GM21528 (cell line): ENCODE data around the gene GPR55.
"Not testable (repeated sequence)": the region's sequence is repeated elsewhere in the genome, so short reads cannot be mapped to it uniquely, and the experiment has no call there.

Experiments
- ATAC-seq: cut with Tn5 transposase; IDR thresholded peaks from one replicate; pipeline ENCODE4 v1.9.1; 2021; ENCODE audit warnings: mild to moderate bottlenecking, moderate library complexity; ENCODE audit not compliant: unreplicated experiment, low FRiP score

The GPR55 gene

DNA sequence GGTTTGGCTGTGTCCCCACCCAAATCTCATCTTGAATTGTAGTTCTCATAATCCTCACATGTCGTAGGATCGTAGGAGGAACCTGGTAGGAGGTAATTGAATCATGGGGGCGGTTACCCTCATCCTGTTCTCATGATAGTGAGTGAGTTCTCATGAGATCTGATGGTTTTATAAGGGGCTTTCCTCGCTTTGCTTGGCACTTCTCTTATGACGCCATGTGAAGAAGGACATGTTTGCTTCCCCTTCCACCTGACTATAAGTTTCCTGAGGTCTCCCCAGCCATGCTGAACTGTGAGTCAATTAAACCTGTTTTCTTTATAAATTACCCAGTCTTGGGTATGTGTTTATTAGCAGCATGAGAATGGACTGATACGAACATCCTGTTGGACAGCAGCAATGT, 11.2 kb upstream of the GPR55 start:
- ATAC-seq = not testable (repeated sequence)

DNA sequence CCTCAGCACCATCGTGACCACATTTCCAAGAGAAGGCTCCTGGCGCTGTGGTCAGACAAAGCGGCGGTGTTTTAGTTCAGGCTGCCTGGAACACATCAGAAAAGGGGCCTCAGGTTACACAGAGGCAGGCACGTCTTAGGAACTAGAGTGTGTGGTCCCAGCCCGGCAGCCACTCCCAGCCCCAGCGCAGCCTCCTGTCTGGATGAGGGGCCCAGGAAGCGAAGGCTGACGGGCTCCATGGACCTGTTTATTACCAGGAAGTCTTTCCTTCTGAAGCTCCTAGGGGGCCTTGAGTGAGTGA, 10.0 kb upstream of the GPR55 start:
- no peak for ATAC-seq

DNA sequence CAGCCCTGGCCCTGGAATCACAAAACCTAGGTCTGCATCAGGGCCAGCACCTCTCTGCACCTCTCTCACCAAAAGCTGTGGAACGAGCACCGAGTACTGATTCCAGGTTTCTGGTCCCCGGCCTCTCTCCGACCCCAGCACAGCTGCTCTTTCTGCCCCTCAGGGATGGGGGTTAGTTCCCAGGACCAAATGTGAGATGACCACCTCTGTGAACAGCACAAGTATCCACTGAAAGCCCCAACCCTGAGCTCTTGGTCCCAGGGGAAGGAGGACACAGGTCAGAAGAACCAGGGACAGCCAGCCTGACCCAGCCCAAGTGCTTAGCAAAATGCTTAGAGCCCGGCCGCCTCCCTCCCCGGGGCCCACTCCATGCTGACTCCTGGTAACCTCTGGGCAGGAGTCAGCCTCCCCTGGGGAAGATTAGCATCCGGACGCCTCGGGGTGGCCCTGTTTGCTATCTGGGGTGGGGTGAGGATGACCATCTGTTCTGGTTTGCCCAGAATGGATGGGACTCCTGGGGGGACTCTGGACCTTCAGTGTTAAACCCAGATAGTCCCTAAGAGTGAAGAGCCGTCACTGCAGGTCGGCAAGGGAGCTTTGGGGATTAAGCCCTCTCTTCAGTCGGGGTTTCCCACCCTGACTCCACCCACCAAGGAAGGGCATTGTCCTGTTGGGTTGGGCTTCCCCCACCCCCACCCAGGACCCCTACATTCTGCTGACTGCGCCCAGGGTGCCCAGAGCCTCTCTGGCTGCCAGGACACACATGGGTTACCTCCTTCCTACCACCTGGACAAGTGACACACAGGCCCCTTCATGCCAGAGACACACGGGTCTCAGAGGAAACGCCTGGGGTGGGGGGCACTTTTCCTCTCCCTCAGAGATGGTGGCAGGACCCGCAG, 9.4 kb upstream of the GPR55 start:
- no peak for ATAC-seq

DNA sequence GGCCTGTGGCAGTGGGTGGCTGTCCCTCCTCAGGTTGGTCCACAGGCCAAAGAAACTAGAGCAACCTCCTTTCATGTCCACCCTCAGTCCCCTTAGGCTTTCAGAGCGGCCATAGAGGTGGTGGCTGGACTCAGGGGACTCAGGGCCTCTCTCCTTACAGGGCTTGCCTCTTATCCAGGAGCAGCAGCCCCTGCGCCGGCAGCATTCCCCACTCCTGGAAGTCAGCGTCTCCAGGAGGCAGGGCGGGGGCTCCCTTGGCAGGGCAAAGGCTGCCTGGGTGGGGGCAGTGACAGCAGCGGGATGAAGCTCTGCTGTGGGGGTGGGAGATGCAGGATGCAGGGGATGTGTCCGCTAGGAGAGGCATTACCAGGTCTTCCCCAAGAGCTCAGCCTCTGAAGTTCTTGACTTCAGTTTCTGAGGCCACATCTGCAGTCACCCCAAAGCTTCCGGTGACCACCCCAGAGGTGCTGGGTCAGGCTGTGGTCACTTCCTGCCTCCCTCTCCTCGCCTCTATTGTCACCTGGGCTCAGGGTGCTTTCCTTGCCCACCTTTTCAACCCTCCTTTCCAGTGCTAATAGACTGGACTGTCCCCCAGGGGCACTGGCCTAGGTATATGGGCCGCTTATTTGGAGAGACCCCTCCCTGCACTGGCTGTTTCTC, 8.6 kb upstream of the GPR55 start:
- ATAC-seq = no peak

DNA sequence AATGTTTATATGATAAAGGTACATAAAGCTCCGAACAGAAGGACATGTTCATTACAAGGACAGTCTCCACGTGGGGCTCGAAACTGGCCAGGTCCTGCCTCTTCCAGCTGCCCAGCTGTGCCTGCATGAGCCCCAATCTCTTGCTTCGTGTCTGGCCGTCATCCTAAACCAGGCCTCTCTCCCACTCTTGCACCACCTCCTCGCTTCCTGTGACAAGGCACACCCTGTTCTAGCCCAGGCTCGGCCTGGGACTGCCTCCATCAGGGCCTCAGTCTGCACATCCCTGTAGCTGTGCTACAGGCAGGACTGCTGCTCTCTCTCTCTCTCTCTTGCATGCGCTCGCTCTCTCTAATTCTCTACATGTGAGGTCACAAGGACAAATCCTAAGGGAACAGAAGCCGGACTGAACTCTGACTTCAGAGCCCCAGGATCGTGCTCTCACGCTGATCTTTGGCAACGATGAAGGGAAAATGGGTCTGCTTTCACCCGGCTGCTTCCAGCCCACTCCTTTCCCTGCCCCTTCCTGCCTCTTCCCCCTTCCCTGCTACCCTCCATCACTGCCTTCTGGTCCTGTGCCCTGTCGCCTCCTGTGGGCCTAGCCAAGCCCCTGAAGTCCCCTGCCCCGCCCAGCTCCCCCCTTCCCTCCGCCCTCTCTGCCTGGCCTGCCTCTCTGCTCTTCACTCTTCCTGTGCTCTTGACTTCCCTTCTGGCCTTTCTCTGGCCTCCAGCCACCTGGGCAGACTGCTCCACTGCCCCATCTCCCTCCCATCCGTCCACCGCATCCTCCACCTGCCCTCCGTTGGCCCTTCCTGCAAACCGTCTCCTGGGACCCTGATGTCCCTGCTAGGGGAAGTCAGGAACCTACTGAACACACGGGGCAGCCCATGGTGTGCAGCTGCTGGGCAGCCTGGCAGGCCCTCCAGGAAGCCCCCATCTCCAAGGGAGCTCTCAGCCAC, 7.8 kb upstream of the GPR55 start:
- no peak for ATAC-seq

DNA sequence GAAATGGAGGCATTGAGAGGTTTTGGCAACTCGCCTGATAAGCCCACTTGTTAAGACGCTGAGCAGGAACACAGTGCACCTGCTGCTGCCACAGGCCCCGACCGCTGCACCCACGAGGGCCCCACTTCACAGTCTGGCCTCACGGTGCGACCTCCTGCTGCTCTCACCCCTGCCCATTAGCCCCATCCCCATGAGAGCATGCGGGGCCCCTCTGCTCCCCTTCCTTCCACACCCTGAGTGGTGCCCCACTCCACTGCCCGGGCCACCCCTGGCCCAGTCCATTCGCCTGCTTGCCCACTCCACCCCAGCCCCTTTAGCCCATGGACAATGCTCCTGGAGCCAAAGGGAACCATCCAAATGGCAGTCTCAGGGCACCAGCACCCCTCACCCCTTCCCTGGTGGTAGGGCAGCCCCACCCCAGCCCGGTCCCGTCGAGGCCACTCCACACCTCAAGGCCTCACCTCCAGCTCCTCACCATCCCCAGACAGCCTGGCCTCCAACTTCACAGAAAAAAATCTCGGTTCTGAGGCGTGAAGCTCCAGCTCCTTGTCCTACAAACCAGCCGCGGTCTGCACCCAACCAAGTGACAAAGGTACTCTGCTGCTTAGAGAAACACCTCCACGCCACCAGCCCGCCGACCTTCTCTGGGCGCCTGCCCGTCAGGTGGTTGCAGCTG, 6.7 kb upstream of the GPR55 start:
- ATAC-seq = no peak

DNA sequence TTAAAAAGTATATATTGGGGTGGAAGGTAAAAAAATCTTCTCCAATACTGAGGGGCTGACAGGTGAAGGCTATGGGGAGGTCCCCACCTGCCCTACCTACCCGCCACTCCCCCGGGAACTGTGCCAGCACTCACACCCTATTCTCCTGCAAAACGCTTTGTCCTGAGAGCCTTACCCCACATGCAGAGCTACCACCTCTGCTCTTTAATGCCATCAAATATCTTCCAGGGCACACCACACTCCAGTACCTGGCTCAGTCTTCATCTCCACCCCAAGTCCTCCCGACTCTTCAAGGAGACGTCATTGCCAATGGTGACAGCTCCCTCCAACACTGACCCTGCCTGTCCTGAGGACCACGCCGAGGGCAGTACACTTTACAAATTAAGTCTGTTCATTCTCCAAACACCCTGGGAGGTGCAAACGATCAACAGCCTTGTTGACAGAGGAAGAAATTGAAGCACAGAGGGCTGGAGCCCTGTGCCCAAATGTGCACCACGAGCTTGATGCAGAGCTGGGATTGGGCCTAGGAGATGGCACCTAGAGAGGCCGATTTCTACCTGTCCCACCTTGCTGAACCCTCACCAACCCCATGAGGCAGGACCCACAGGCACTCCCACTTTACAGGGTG, 6.0 kb upstream of the GPR55 start:
- ATAC-seq = no peak

DNA sequence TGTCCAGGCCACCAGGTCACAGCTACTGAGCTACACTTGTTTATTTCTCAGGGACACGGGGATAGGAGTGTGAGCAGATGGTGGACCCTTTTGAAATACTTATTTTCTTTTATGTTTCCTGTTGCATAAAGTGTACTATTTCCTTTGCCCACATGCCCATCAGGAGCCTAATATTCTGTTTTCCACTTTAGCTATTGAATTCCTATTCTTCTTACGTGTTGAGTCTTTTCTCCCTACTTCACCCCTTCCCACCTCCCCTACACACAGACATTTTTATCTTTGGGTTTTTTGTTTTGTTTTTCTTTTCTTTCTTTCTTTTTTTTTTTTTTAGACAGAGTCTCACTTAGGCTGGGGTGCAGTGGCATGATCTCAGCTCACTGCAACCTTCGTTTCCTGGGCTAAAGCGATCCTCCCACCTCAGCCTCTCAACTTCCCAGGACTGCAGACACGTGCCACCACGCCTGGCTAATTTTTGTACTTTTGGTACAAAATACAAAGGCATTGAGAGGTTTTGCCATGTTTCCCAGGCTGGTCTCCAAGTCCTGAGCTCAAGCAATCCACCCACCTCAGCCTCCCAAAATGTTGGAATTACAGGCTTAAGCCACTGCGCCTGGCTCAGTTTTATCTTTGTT, 5.2 kb upstream of the GPR55 start:
- ATAC-seq = no peak

DNA sequence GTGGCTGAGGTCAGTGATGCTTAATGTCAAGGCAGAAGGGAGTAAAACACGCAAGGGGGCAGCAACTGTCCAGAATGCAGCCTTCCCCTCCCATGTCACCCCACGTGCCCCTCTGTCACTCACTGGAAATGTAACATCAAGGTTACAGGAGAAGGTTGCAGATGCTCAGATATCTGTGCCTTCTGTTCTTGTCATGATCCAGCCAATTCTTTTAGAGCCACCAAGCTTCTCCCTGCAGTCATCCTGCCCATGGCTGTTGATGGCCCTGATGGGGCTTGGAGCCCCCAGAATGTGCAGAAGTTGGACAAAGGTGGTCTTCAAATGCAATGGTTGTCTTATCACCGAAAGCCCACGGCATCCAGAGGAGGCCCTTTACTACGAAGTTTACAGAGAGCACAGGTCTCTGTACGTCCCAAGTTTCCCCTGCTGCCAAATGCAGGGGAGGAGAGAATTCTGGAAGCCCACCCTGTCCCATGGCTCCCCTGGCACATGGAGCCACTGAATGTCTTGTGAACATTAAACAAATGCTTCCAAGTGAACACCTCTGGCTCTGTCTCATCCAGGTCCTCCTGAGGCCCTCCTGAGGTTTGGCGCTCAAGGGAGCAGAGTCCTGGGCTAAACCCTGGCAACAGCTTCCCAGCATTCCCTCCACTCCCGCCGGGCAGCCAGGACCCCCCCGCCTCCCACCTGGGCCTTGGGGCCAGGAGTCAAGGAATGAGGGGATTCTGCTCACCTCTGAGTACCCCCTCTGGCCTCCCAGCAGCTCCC, 4.5 kb upstream of the GPR55 start:
- ATAC-seq = no peak

DNA sequence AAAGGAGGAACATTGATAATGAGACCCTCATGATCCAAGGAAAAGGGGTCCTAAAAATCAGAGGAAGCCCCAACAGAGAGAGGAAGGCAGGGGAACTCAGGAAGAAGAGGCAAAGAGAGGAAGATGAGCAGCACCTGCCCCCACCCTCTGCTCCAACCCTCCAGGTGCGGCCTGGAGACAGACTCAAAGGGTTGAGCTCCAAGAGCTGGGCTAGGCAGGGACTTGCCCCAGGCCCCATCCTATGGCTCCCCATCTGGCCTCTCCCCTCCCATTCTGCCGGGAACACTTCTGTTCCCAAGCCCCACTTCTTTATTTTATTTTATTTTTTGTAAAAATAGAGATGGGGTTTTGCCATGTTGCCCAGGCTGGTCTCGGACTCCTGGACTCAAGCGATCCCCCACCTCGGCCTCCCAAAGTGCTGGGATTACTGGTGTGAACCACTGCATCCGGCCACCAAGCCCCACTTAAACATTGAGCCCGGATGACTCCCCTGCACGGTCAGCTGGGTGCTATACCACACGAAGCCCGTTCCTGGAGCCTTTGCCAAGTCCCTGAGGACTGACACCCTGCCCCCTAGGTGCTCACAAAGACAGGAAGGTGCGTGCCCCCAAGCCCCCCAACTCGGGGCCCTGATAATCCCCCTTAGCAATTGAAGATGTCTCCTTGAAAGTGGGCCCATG, 3.8 kb upstream of the GPR55 start:
- no peak for ATAC-seq

DNA sequence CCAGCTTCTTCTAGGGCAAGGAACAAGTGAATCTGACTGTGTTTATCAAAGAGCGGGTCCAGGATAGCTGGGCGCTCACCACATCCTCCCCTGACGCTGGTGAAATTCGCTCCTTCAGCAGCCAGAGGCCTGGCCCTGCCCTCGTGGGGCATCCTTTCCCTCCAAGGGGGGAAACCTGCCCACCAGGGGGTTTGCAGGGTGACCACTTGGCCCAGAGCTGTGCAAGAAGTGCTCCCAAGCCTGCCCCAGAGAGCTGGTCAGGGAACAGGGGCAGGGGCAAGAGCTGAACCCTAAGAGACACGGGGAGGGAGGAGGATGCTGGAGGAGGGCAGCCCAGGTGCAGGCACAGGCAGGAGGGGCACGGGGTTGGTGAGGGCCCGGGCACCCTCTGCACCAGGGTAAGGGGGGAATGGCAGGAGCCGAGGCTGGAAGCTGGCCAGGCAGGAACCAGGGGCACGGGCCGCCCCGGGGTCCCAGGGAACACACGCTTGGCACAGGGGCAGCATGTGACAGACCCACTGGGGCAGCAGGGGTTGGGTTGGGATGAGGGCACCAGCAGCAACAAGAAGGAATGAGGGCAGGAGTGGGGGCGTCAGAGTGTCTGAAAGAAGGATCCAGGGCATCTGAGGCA, 2.8 kb upstream of the GPR55 start:
- no peak for ATAC-seq

DNA sequence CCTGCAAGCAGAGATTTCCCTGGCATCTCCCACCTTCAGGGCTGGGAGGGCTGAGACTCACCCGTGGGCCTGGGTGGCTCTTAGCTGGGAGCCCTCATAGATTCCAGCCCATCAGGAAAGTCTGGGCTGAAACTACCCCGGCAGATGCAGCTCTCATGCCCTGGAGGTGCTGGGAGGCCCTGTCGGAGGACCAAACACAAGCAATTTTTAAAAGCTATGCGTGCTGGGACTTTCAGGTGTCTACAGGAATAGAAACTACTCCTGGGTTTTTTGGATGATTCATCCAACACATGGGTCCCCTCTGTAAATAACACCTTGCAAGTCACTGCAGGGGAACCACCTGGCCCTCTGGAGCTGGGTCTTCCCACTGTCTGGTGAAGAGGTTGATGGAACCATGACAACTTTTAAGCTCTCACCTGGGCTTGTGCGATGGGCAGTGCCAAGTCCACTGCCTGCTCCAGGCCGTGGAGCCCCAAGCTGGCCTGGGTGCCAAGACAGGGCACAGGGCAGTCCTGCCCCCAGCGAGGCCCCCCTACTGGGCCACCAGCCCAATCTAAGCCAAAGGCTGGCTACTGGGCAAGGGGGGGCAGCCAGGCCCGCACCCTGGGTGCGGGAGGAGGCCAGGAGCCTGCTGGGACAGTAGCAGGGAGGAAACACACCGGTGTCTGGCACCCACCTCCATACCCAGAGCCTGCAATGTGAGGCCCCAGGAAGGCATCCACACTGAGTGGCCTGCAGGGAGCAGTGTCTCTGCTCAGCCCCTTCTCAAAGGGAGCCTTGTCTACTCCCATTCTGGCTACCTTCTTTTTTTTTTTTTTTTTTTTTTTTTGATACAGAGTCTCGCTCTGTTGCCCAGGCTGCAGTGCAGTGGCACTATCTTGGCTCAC, 1.1 kb upstream of the GPR55 start:
- peak; percentile 28 for ATAC-seq

DNA sequence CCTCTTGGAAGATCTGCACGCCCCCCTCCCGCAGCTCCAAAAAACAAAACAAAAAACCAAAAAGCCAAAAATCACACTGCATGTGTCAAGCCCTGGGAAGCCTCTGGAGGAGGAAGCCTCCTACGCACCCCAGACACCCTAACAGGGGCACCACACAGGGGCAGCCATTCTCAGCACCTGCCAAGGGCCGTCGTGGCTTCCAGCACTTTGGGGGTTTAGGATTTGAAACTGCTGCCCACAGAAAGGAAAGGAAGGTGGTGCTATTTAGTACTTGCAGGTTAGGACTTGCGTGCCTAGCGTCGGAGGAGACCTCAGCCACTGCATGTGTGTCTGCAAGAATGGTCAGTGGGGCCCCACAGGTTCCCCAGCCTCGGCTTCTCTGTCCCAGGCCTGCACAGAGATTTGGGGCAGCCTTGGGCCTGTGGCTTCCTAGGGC, 419 bp upstream of the GPR55 start:
- ATAC-seq = peak; percentile 22

DNA sequence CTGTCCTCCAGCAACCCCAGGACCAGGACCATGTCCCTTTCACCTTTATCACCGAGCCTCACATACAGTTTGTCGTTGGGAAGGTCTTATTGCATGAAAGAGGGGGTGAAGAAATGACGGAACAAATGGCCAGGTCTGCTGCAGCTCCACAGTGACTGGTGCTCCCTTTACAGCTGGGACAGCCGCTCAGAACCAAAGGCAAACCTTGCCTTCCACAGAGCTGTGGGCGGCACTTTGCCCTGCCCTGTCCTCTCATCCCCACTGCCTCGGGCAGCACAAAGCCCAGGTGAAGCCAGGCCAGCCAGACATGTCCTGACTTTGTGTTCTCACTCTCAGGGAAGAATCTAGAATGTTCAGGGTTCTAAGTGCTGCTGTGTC, 961 bp downstream of the GPR55 start:
- no peak for ATAC-seq

DNA sequence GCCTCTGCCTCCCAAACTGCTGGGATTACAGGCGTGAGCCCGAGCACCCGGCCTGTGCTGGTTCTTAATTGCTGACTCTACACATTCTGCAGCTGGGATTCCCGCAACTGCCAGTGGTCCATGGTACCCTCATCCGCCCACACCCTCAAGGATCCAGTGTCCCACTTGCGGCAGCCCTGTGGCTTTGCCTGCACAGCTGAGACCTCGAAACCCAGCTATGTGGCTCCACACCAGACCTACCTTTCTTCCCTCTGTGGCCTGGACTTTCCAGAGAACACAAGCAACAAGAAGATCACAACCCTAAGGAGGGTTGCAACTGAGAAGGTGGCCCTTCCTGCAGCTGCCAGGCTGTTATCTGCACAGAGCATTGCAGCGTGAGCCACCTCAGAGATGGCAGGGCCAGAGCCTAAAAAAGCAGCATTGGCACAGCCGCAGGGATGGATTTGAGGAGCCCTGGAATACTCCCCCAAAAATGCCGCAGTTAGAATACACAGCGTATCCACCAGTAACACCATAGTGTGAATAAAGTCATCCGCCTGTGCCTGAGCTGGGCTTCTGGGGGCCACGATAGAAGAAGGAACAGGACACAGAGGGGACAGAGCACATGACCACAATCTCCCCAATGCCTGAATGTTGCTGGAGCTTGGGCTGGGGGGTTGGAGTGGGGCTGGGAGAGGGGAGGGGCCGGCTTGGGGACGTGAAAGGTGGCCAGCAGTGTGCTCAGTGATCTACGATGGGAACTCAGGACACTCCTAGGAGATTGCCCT, 1.9 kb downstream of the GPR55 start:
- ATAC-seq = no peak
